ENCODE data around the gene NYAP2. TPM values are rescaled to one million over a fixed set of nuclear protein-coding genes. Genes with fewer than 3 reads are reported as not detected.

Gene NYAP2
- total RNA-seq, 2 experiments from 2014 or later, result 0.09 TPM; not detected in 1

GRCh38 chr2:225472161-225472560, 72.7 kb downstream of the NYAP2 start:
- Histone ChIP-seq H3K4me2 (ENCODE audit: low read length) (no peak overlapping the region), H2AFZ (ENCODE audit: low read length) (no peak overlapping the region), H4K20me1 (ENCODE audit: insufficient read depth, low read length) (no peaks in the 10 kb centered on the region), H3K4me1 (ENCODE audit: insufficient read depth, low read length, poor library complexity, severe bottlenecking) (no peaks in the 10 kb centered on the region), H3K27ac (ENCODE audit: low read depth, low read length, poor library complexity, severe bottlenecking) (no peak overlapping the region), H3K36me3 (ENCODE audit: insufficient read depth, low read length) (no peaks in the 10 kb centered on the region), H3K4me3 (ENCODE audit: low read depth, low read length, poor library complexity, severe bottlenecking) (no peak overlapping the region), H3K79me2 (ENCODE audit: insufficient read depth, low read depth, low read length) (no peaks in the 10 kb centered on the region), H3K9me3 (ENCODE audit: low read length) (no peaks in the 10 kb centered on the region), H3K9me2 (ENCODE audit: insufficient read depth, low read length) (no peaks in the 10 kb centered on the region)
- intact Hi-C loops (cut with micrococcal nuclease; ENCODE audit: unreplicated experiment), result no loop called here
- ChIA-PET POLR2A (interaction anchor here (0.5 to 1.2 kb wide), 2 partner anchors 13 to 125 kb away, joined by 3 read pairs; no protein-coding TSS in a partner anchor), CTCF (ENCODE audit: unreplicated experiment) (no interaction called here)
- no peak for DNase-seq (ENCODE audit: low spot score)
- TF ChIP-seq EZH2phosphoT487 (IDR thresholded peaks at IDR 0.05; ENCODE audit: borderline replicate concordance, low read depth, low read length) (no peak), CTCF (conservative IDR thresholded peaks at IDR 0.05; ENCODE audit: low read length) (no peak)
- BruUV-seq (replicated peaks), result no TSS peak

- H3K9me3 ChIP-seq (ENCODE audit: low read length), result no peaks in the 10 kb centered on the region
- H3K4me1 ChIP-seq (ENCODE audit: insufficient read depth, low read length, poor library complexity, severe bottlenecking), result no peaks in the 10 kb centered on the region
- H3K79me2 ChIP-seq (ENCODE audit: insufficient read depth, low read depth, low read length), result no peaks in the 10 kb centered on the region
- H2AFZ ChIP-seq (ENCODE audit: low read length), result no peak overlapping the region
- BruUV-seq (replicated peaks), result no TSS peak
- no peaks in the 10 kb centered on the region for H3K36me3 ChIP-seq (ENCODE audit: insufficient read depth, low read length)
- H4K20me1 ChIP-seq (ENCODE audit: insufficient read depth, low read length), result no peaks in the 10 kb centered on the region
- no peak overlapping the region for H3K4me2 ChIP-seq (ENCODE audit: low read length)
- H3K4me3 ChIP-seq (ENCODE audit: low read depth, low read length, poor library complexity, severe bottlenecking), result no peak overlapping the region
- intact Hi-C loops (cut with micrococcal nuclease; ENCODE audit: unreplicated experiment), result no loop called here
- no peaks in the 10 kb centered on the region for H3K9me2 ChIP-seq (ENCODE audit: insufficient read depth, low read length)
- no peak for DNase-seq (ENCODE audit: low spot score)
- CTCF ChIA-PET (ENCODE audit: unreplicated experiment), result no interaction called here
- no peak overlapping the region for H3K27ac ChIP-seq (ENCODE audit: low read depth, low read length, poor library complexity, severe bottlenecking)
- POLR2A ChIA-PET, result interaction anchor here (0.7 kb wide), 1 partner anchor 347 kb away, joined by 3 read pairs; no protein-coding TSS in a partner anchor
- TF ChIP-seq EZH2phosphoT487 (IDR thresholded peaks at IDR 0.05; ENCODE audit: borderline replicate concordance, low read depth, low read length) (no peak), CTCF (conservative IDR thresholded peaks at IDR 0.05; ENCODE audit: low read length) (no peak)
Measured at GRCh38 chr2:225479386-225479785, 79.9 kb downstream of the NYAP2 start.

- CTCF ChIA-PET (ENCODE audit: unreplicated experiment), result no interaction called here
Measured at GRCh38 chr2:225484751-225485150, 85.2 kb downstream of the NYAP2 start.

More at GRCh38 chr2:225484751-225485150, 85.2 kb downstream of the NYAP2 start:
- Histone ChIP-seq H3K79me2 (ENCODE audit: insufficient read depth, low read depth, low read length) (no peaks in the 10 kb centered on the region), H3K9me3 (ENCODE audit: low read length) (no peaks in the 10 kb centered on the region), H3K27ac (ENCODE audit: low read depth, low read length, poor library complexity, severe bottlenecking) (no peak overlapping the region), H2AFZ (ENCODE audit: low read length) (no peak overlapping the region), H3K4me1 (ENCODE audit: insufficient read depth, low read length, poor library complexity, severe bottlenecking) (no peaks in the 10 kb centered on the region), H3K36me3 (ENCODE audit: insufficient read depth, low read length) (no peaks in the 10 kb centered on the region), H3K4me2 (ENCODE audit: low read length) (no peak overlapping the region), H3K4me3 (ENCODE audit: low read depth, low read length, poor library complexity, severe bottlenecking) (no peak overlapping the region), H4K20me1 (ENCODE audit: insufficient read depth, low read length) (no peaks in the 10 kb centered on the region), H3K9me2 (ENCODE audit: insufficient read depth, low read length) (no peaks in the 10 kb centered on the region)
- no peak for TF ChIP-seq EZH2phosphoT487 (IDR thresholded peaks at IDR 0.05; ENCODE audit: borderline replicate concordance, low read depth, low read length)
- TF ChIP-seq CTCF (conservative IDR thresholded peaks at IDR 0.05; ENCODE audit: low read length), result no peak
- POLR2A ChIA-PET, result no interaction called here
- intact Hi-C loops (cut with micrococcal nuclease; ENCODE audit: unreplicated experiment), result no loop called here
- no peak for DNase-seq (ENCODE audit: low spot score)
- no TSS peak for BruUV-seq (replicated peaks)

Data from OCI-LY7 (cell line).